ENCODE results near the gene ARF3. TPM values are rescaled to one million over a fixed set of nuclear protein-coding genes. Genes with fewer than 3 reads are reported as not detected.

The ARF3 gene
- total and polyA plus RNA-seq, 7 experiments from 2014 or later = 15.9 to 137 (median 52.5) TPM

DNA sequence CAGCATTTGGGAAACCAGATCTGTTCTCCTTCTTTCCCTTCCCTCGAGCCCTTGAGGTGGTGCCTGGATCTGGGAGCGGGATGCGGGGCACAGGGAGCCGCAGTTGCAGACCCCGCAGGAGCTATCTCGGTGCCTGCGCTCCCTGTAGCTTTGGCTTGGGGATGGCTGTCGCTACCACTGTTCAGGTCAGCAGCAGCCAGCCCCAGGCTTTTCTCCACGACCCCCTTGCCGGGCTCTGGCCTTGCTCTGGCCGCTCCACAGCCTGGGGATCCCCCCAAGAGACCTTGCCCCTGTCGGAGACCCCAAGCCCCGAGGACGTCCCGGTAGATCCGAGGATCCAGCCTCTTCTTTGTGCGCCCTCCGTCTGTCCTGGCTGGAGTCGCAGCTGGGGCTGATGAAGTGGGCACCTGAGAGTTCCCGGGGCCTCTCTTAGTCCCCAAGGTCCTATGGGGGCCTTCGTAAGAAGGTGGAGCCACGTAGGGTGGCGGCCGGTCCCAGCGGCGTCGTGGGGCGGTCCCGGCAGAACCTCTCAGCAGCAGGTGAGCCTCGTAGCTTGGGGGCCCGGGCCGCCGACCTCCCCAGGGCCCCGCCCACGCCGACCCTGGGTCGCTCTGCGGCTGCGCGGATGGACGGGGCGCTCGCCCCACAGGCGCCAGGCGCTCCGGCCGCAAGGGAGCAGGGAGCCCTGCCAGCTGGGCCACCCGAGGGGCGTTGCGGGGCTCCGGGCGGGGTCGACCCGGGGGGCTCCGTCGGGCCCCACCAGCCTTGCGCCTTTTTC, 40.6 kb upstream of the ARF3 start:
- CTCF ChIA-PET = interaction anchor here (0.6 to 1.6 kb wide), 3 partner anchors 10 to 94 kb away, joined by 3 to 10 read pairs (median 7); no protein-coding TSS in a partner anchor
- Histone ChIP-seq H3K4me1 (ENCODE audit: control insufficient read depth in 2 of 2, insufficient read depth in 2 of 2, low read length in 2 of 2) (peaks cover 13 to 26% of the 10 kb centered on the region in 2 donors), H3K27ac (ENCODE audit: low read depth, low read length) (no peak overlapping the region), H3K36me3 (ENCODE audit: control insufficient read depth in 2 of 3, insufficient read depth in 3 of 3, low read length in 3 of 3) (peaks cover 0 to 20% (median 2%) of the 10 kb centered on the region in 3 experiments), H3K4me3 (ENCODE audit: low read length) (peak overlapping the region; percentile 56), H3K27me3 (ENCODE audit: control insufficient read depth in 2 of 2, insufficient read depth in 2 of 2, low read length in 2 of 2) (peaks cover 0 to 32% of the 10 kb centered on the region in 2 donors), H3K9me3 (ENCODE audit: control insufficient read depth in 2 of 3, low read length in 3 of 3) (no peaks in the 10 kb centered on the region)
- H3K36me3 Mint-ChIP-seq = peaks cover 7 to 23% (median 21%) of the 10 kb centered on the region in 5 donors
- intact Hi-C loops (cut with micrococcal nuclease) = loop anchor here (2.0 kb wide), 2 partner anchors 91 to 237 kb away; no protein-coding TSS in a partner anchor
- H3K9me3 Mint-ChIP-seq = peaks cover 0 to 3% (median 0%) of the 10 kb centered on the region in 11 donors
- peak overlapping the region in 1 of 9 donors; percentile 27 for H3K27ac Mint-ChIP-seq
- peaks cover 62 to 68% (median 63%) of the 10 kb centered on the region in 5 donors for H3K27me3 Mint-ChIP-seq
- DNase-seq (peak in 2 of 9 donors; percentile 23 to 56), ATAC-seq (peak; percentile 15)
- POLR2A ChIA-PET = interaction anchor here (0.6 to 1.9 kb wide), 7 partner anchors 9 to 146 kb away, joined by 3 to 5 read pairs (median 3); partner anchors contain the start of genes DDX23 and PRKAG1
- peak overlapping the region; percentile 65 to 80 (median 72) for H3K4me3 Mint-ChIP-seq
- peaks cover 24 to 44% (median 33%) of the 10 kb centered on the region in 7 donors for H3K4me1 Mint-ChIP-seq

- H3K4me3 ChIP-seq (ENCODE audit: low read length) = peak overlapping the region; percentile 56
- peaks cover 13 to 26% of the 10 kb centered on the region in 2 donors for H3K4me1 ChIP-seq (ENCODE audit: control insufficient read depth in 2 of 2, insufficient read depth in 2 of 2, low read length in 2 of 2)
- H3K36me3 Mint-ChIP-seq = peaks cover 2 to 14% (median 13%) of the 10 kb centered on the region in 5 donors
- H3K27me3 ChIP-seq (ENCODE audit: control insufficient read depth in 2 of 2, insufficient read depth in 2 of 2, low read length in 2 of 2) = peaks cover 0 to 32% of the 10 kb centered on the region in 2 donors
- peaks cover 0 to 3% (median 0%) of the 10 kb centered on the region in 11 donors for H3K9me3 Mint-ChIP-seq
- ATAC-seq (peak; percentile 71), DNase-seq (peak in 8 of 9 donors; percentile 47 to 71 (median 56))
- peak overlapping the region; percentile 65 to 80 (median 70) for H3K4me3 Mint-ChIP-seq
- H3K27ac ChIP-seq (ENCODE audit: low read depth, low read length) = no peak overlapping the region
- H3K27me3 Mint-ChIP-seq = peaks cover 58 to 69% (median 63%) of the 10 kb centered on the region in 5 donors
- H3K9me3 ChIP-seq (ENCODE audit: control insufficient read depth in 2 of 3, low read length in 3 of 3) = no peaks in the 10 kb centered on the region
- H3K4me1 Mint-ChIP-seq = peaks cover 24 to 44% (median 33%) of the 10 kb centered on the region in 7 donors
- peaks cover 0 to 11% (median 0%) of the 10 kb centered on the region in 3 experiments for H3K36me3 ChIP-seq (ENCODE audit: control insufficient read depth in 2 of 3, insufficient read depth in 3 of 3, low read length in 3 of 3)
- H3K27ac Mint-ChIP-seq = peak overlapping the region in 2 of 9 donors; percentile 51 to 72
- intact Hi-C loops (cut with micrococcal nuclease) = loop anchor here (1.0 to 2.0 kb wide), 5 partner anchors 21 to 238 kb away; partner anchors contain the start of gene PRKAG1 (in 2 of the 2)
- POLR2A ChIA-PET = interaction anchor here (0.6 to 1.9 kb wide), 7 partner anchors 8 to 146 kb away, joined by 3 to 5 read pairs (median 3); partner anchors contain the start of genes DDX23 and PRKAG1
- CTCF ChIA-PET = interaction anchor here (0.6 to 1.6 kb wide), 8 partner anchors 8 to 132 kb away, joined by 3 to 10 read pairs (median 4); partner anchors contain the start of gene RND1
These were observed 39.8 kb upstream of the ARF3 start for GRCh38 chr12:48996794-48997718.

DNA sequence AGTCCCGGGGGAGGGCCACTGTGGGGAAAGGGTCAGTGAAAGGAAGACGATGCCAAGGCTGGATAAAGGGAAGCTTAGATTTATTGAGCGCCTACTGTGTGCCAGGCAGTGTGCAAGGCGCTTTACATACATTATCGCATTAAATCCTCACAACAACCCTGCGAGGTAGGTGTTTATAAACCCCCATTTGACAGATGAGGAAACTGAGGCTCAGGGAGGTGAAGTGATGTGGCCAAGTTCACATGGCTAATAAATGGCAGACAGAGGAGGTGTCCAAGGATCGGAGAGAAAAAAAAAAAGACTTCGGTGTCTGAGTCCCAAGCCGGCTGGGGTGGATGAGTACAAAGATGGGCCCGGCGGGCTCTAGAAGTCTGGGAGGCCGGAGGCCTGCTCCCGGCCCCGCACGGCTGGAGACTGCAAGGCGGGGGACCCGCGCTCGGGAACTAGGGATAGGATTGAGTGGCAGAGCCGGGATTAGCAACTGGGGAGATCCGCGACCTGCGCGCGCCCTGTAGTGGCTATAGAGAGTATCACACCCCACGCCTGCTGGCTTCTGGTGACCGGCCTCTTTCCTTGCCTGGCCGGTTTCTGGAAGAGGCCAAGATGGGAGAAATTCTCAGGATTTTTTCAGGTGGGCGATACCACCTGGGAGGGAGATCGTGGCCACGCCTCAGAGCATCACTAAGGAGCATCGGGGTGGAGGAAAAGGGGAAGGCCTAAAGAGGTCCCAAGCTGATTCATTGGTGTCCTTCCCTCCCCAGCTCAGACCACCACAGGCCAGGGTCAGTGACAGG, 38.0 kb upstream of the ARF3 start:
- intact Hi-C loops (cut with micrococcal nuclease) = loop anchor here (1.0 to 2.0 kb wide), 4 partner anchors 14 to 143 kb away; partner anchors contain the start of gene DDX23 (in 1 of the 2)
- Histone ChIP-seq H3K27me3 (ENCODE audit: control insufficient read depth in 2 of 2, insufficient read depth in 2 of 2, low read length in 2 of 2) (peaks cover 0 to 25% of the 10 kb centered on the region in 2 donors), H3K27ac (ENCODE audit: low read depth, low read length) (no peak overlapping the region), H3K4me3 (ENCODE audit: low read length) (no peak overlapping the region), H3K36me3 (ENCODE audit: control insufficient read depth in 2 of 3, insufficient read depth in 3 of 3, low read length in 3 of 3) (no peaks in the 10 kb centered on the region), H3K4me1 (ENCODE audit: control insufficient read depth in 2 of 2, insufficient read depth in 2 of 2, low read length in 2 of 2) (peaks cover 13 to 26% of the 10 kb centered on the region in 2 donors), H3K9me3 (ENCODE audit: control insufficient read depth in 2 of 3, low read length in 3 of 3) (no peaks in the 10 kb centered on the region)
- peak; percentile 51 for ATAC-seq
- ChIA-PET CTCF (interaction anchor here (0.6 to 1.3 kb wide), 4 partner anchors 13 to 203 kb away, joined by 3 to 5 read pairs (median 4); no protein-coding TSS in a partner anchor), POLR2A (interaction anchor here (0.7 to 1.5 kb wide), 3 partner anchors 14 to 142 kb away, joined by 3 to 4 read pairs (median 4); partner anchors contain the start of gene WNT1)
- peak overlapping the region in 9 of 10 donors; percentile 15 to 81 (median 71) for H3K4me3 Mint-ChIP-seq
- H3K9me3 Mint-ChIP-seq = peaks cover 0 to 4% (median 0%) of the 10 kb centered on the region in 11 donors
- peaks cover 24 to 39% (median 32%) of the 10 kb centered on the region in 7 donors for H3K4me1 Mint-ChIP-seq
- H3K27me3 Mint-ChIP-seq = peaks cover 48 to 75% (median 56%) of the 10 kb centered on the region in 5 donors
- H3K36me3 Mint-ChIP-seq = peaks cover 0 to 2% (median 0%) of the 10 kb centered on the region in 5 donors
- DNase-seq = peak in 3 of 9 donors; percentile 36 to 56 (median 54)
- peak overlapping the region in 2 of 9 donors; percentile 31 to 90 for H3K27ac Mint-ChIP-seq

DNA sequence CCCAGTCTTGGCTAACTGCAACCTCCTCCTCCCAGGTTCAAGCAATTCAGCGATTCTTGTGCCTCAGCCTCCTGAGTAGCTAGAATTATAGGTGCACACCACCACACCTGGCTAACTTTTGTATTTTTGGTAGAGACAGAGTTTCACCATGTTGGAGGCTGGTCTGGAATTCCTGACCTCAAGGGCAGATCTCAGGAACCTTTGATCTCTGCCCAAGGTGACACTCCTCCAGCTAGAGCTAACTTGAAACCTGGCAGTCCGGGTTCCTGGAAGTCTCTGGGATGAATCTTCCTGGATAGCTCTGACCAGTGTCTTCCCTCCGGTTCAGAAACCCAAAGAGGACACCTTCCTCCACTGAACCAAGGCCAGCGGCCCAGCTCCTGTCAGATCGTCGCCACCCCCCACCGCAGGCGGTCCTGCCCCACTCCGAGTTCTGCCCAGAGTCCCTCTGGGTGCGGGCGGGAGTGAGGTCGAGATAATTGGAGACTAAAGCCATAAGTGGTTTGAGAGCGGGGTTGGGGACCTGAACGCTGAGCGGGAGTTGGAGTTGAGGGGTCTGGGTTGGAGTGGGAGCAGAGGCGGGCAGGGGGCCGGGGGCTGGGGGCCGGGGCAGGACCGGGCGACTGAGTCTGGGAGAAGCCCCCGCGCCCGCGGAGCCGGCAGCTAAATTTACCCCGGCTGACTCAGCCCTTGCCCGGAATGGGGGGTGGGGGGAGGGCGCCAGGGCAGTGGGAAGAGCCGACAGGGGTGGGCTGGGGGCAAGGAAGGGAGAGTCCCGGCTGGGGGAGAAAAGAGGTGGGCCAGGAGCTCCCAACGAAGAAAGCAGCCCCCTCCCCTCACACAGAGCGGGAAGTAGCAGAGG, 37.2 kb upstream of the ARF3 start:
- Mint-ChIP-seq H3K4me3 (peak overlapping the region in 1 of 10 donors; percentile 74), H3K27me3 (peaks cover 40 to 74% (median 56%) of the 10 kb centered on the region in 5 donors), H3K9me3 (peaks cover 0 to 2% (median 0%) of the 10 kb centered on the region in 11 donors), H3K36me3 (no peaks in the 10 kb centered on the region), H3K4me1 (peaks cover 17 to 31% (median 24%) of the 10 kb centered on the region in 7 donors), H3K27ac (peak overlapping the region in 1 of 9 donors; percentile 31)
- intact Hi-C loops (cut with micrococcal nuclease) = loop anchor here (1.0 to 2.0 kb wide), 4 partner anchors 14 to 142 kb away; partner anchors contain the start of gene DDX23 (in 1 of the 2)
- Histone ChIP-seq H3K9me3 (ENCODE audit: control insufficient read depth in 2 of 3, low read length in 3 of 3) (no peaks in the 10 kb centered on the region), H3K27ac (ENCODE audit: low read depth, low read length) (no peak overlapping the region), H3K27me3 (ENCODE audit: control insufficient read depth in 2 of 2, insufficient read depth in 2 of 2, low read length in 2 of 2) (peaks cover 0 to 22% of the 10 kb centered on the region in 2 donors), H3K36me3 (ENCODE audit: control insufficient read depth in 2 of 3, insufficient read depth in 3 of 3, low read length in 3 of 3) (no peaks in the 10 kb centered on the region), H3K4me1 (ENCODE audit: control insufficient read depth in 2 of 2, insufficient read depth in 2 of 2, low read length in 2 of 2) (peaks cover 8 to 23% of the 10 kb centered on the region in 2 donors), H3K4me3 (ENCODE audit: low read length) (no peak overlapping the region)
- no peak for ATAC-seq
- POLR2A ChIA-PET = interaction anchor here (0.7 to 1.5 kb wide), 3 partner anchors 13 to 142 kb away, joined by 3 to 4 read pairs (median 4); partner anchors contain the start of gene WNT1
- no peak for DNase-seq
- CTCF ChIA-PET = interaction anchor here (0.9 to 2.3 kb wide), 3 partner anchors 10 to 30 kb away, joined by 4 to 8 read pairs (median 6); no protein-coding TSS in a partner anchor

Data from naive thymus-derived CD4-positive, alpha-beta T cell (primary cell).